Neutrophil (primary cell): ENCODE measurements around the gene CMTM8.

Experiments used
- H3K27ac ChIP-seq: fragments of 200-600 bp; sonication (generic); 2 replicates; pipeline ENCODE4 v1.5.1; 2016; ENCODE audit warnings: mild to moderate bottlenecking, moderate library complexity
- H3K27me3 ChIP-seq: fragments of 200-600 bp; sonication (generic); 2 replicates; pipeline ENCODE4 v1.6.0; 2016; ENCODE audit warnings: mild to moderate bottlenecking
- H3K36me3 ChIP-seq: fragments of 200-600 bp; sonication (generic); 2 replicates; pipeline ENCODE4 v1.5.1; 2017
- H3K4me1 ChIP-seq, 2 experiments: fragments of 200-600 bp in 1 of 2; sonication (generic) in 1 of 2; 1 replicate in 1 of 2; 2 replicates in 1 of 2; pipeline versions ENCODE4 v1.5.1 to v1.6.1; 2013 to 2016; ENCODE audit warnings: low read depth in 1 of 2, low read length in 1 of 2, mild to moderate bottlenecking in 1 of 2, moderate library complexity in 1 of 2; ENCODE audit not compliant: control insufficient read depth in 1 of 2, insufficient read depth in 1 of 2
- H3K4me3 ChIP-seq, 2 experiments: fragments of 200-600 bp in 1 of 2; sonication (generic) in 1 of 2; 1 replicate in 1 of 2; 2 replicates in 1 of 2; pipeline ENCODE4 v1.5.1; 2013 to 2016; ENCODE audit warnings: low read depth in 1 of 2, low read length in 1 of 2, mild to moderate bottlenecking in 1 of 2, moderate library complexity in 1 of 2
- H3K9me3 ChIP-seq: fragments of 200-600 bp; sonication (generic); 2 replicates; pipeline ENCODE4 v1.5.1; 2016
- TF ChIP-seq, protein P1 (sequence below): fragments of 200-600 bp; sonication (generic); IDR thresholded peaks from 2 replicates; pipeline ENCODE4 v1.5.1; 2016; ENCODE audit warnings: antibody characterized with exemption

Gene CMTM8

GRCh38 chr3:32373276-32373675 lies 134.8 kb downstream of the CMTM8 start:
- Histone ChIP-seq H3K4me1 (peaks cover 0 to 6% of the 10 kb centered on the region in 2 experiments), H3K9me3 (no peaks in the 10 kb centered on the region), H3K27ac (no peak overlapping the region), H3K4me3 (no peak overlapping the region), H3K27me3 (no peaks in the 10 kb centered on the region), H3K36me3 (no peaks in the 10 kb centered on the region)
- TF ChIP-seq, protein P1, sequence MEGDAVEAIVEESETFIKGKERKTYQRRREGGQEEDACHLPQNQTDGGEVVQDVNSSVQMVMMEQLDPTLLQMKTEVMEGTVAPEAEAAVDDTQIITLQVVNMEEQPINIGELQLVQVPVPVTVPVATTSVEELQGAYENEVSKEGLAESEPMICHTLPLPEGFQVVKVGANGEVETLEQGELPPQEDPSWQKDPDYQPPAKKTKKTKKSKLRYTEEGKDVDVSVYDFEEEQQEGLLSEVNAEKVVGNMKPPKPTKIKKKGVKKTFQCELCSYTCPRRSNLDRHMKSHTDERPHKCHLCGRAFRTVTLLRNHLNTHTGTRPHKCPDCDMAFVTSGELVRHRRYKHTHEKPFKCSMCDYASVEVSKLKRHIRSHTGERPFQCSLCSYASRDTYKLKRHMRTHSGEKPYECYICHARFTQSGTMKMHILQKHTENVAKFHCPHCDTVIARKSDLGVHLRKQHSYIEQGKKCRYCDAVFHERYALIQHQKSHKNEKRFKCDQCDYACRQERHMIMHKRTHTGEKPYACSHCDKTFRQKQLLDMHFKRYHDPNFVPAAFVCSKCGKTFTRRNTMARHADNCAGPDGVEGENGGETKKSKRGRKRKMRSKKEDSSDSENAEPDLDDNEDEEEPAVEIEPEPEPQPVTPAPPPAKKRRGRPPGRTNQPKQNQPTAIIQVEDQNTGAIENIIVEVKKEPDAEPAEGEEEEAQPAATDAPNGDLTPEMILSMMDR = no peak

DNA sequence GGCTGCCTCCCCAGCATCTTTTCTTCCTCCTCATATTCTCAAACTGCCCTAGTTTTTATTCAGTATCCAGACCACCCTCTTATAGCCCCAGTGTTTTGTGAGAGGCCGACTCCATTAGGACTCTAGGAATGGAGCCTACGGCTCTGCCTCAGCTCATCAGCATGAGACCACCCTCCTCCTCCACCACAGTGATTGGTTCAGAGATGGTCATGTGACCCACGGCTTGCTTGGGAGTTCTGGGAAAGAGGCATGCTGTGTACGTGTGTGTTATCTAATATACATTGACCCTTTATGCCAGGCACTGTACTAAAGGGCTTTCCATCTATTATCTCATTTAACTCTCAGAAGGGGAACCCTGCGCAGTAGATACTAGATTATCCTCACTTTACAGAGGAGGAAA lies 135.4 kb downstream of the CMTM8 start:
- Histone ChIP-seq H3K27ac (no peak overlapping the region), H3K4me1 (peaks cover 0 to 6% of the 10 kb centered on the region in 2 experiments), H3K9me3 (no peaks in the 10 kb centered on the region), H3K36me3 (no peaks in the 10 kb centered on the region), H3K27me3 (no peaks in the 10 kb centered on the region), H3K4me3 (no peak overlapping the region)
- TF ChIP-seq, protein P1 = no peak

DNA sequence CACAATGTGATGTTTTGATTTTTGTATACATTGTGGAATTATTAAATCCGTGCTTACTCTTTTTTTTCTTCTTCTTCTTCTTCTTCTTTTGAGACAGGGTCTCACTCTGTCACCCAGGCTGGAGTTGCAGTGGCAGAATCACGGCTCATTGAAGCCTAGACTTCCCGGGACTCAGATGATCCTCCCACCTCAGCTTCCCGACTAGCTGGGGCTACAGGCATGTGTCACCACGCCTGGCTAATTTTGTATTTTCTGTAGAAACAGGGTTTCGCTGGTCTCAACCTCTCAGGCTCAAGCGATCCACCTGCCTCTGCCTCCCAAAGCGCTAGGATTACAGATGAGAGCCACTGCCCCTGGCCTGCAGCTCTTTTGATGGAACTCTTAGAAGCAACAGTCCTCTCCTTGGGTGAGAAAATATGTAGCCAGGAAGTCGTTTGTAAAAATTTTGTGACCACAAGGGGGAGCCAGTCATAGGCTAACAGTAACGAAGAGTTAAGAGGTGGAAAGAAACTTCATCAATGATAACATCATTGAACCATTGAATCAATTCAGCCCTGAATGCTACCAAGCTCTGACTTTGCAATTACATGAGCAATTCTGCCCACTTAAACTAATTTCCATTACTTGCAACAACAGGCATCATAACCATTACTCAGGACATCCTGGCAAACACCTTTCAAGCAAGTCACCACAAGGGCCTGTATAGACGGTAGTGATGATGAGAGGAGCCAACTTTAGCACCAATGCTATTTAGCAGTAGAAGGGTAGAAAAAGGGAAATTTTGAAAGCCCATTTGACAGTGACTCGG lies 136.5 kb downstream of the CMTM8 start:
- Histone ChIP-seq H3K27ac (no peak overlapping the region), H3K36me3 (no peaks in the 10 kb centered on the region), H3K4me1 (peaks cover 0 to 8% of the 10 kb centered on the region in 2 experiments), H3K9me3 (no peaks in the 10 kb centered on the region), H3K27me3 (no peaks in the 10 kb centered on the region), H3K4me3 (no peak overlapping the region)
- TF ChIP-seq, protein P1 = peak; percentile 64

DNA sequence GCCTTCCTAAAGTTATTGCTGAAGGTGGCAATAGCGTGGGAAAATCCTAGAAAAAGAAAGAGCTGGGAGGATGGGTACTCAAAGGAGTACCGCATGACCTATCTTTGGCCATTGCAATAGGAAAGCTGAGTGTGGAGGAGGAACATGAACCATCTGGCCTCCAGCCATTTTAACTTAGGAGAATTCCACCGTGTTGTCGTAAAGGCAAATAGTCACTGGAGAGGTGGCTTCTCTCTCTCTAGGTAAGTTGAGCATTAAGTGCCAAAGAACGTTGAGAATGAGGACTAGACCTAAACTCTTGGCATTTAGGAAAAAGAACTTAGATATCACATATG lies 137.1 kb downstream of the CMTM8 start:
- Histone ChIP-seq H3K27me3 (no peaks in the 10 kb centered on the region), H3K4me1 (peaks cover 0 to 9% of the 10 kb centered on the region in 2 experiments), H3K36me3 (no peaks in the 10 kb centered on the region), H3K27ac (no peak overlapping the region), H3K9me3 (no peaks in the 10 kb centered on the region), H3K4me3 (no peak overlapping the region)
- TF ChIP-seq, protein P1 = no peak

- TF ChIP-seq, protein P1 = no peak
- no peaks in the 10 kb centered on the region for H3K27me3 ChIP-seq
- H3K27ac ChIP-seq = no peak overlapping the region
- H3K9me3 ChIP-seq = no peaks in the 10 kb centered on the region
- H3K4me3 ChIP-seq = no peak overlapping the region
- H3K36me3 ChIP-seq = no peaks in the 10 kb centered on the region
- peaks cover 0 to 9% of the 10 kb centered on the region in 2 experiments for H3K4me1 ChIP-seq
Observed at GRCh38 chr3:32376115-32376514, 137.6 kb downstream of the CMTM8 start.
